ENCODE results near the gene GAS2. TPM values are rescaled to one million over a fixed set of nuclear protein-coding genes. Genes with fewer than 3 reads are reported as not detected.

GAS2 gene
- total RNA-seq, 1 donor from 2014 or later, result 1.7 TPM

- H3K9me3 ChIP-seq, result no peaks in the 10 kb centered on the region
- DNase-seq (no peak), ATAC-seq (no peak)
- peaks cover 19% of the 10 kb centered on the region for H3K4me1 ChIP-seq
- TF ChIP-seq CTCF (IDR thresholded peaks at IDR 0.05), result no peak
- H3K27ac ChIP-seq, result no peak overlapping the region
- peaks cover 2% of the 10 kb centered on the region for H3K36me3 ChIP-seq
- H3K27me3 ChIP-seq, result no peaks in the 10 kb centered on the region
- intact Hi-C loops (cut with DNase I), result no loop called here
- no peak overlapping the region for H3K4me3 ChIP-seq
Observed at GRCh38 chr11:22627421-22627820, 39.0 kb upstream of the GAS2 start.

GRCh38 chr11:22633354-22633902 is 33.0 kb upstream of the GAS2 start:
- Histone ChIP-seq H3K9me3 (no peaks in the 10 kb centered on the region), H3K27me3 (no peaks in the 10 kb centered on the region), H3K27ac (no peak overlapping the region), H3K4me1 (no peaks in the 10 kb centered on the region), H3K36me3 (no peaks in the 10 kb centered on the region), H3K4me3 (no peak overlapping the region)
- intact Hi-C loops (cut with DNase I), result no loop called here
- ATAC-seq (no peak), DNase-seq (no peak)
- TF ChIP-seq CTCF (IDR thresholded peaks at IDR 0.05), result no peak

GRCh38 chr11:22634897-22635629 is 31.3 kb upstream of the GAS2 start:
- ATAC-seq (peak; percentile 24), DNase-seq (no peak)
- Histone ChIP-seq H3K4me3 (no peak overlapping the region), H3K27me3 (no peaks in the 10 kb centered on the region), H3K36me3 (no peaks in the 10 kb centered on the region), H3K27ac (no peak overlapping the region), H3K9me3 (no peaks in the 10 kb centered on the region), H3K4me1 (no peaks in the 10 kb centered on the region)
- TF ChIP-seq CTCF (IDR thresholded peaks at IDR 0.05), result no peak
- intact Hi-C loops (cut with DNase I), result no loop called here

- no peaks in the 10 kb centered on the region for H3K4me1 ChIP-seq
- ATAC-seq (peak; percentile 9), DNase-seq (no peak)
- H3K4me3 ChIP-seq, result no peak overlapping the region
- H3K27me3 ChIP-seq, result no peaks in the 10 kb centered on the region
- no peak overlapping the region for H3K27ac ChIP-seq
- no peak for TF ChIP-seq CTCF (IDR thresholded peaks at IDR 0.05)
- H3K36me3 ChIP-seq, result no peaks in the 10 kb centered on the region
- no peaks in the 10 kb centered on the region for H3K9me3 ChIP-seq
- intact Hi-C loops (cut with DNase I), result no loop called here
Observed at GRCh38 chr11:22635689-22636088, 30.7 kb upstream of the GAS2 start.

- no peak overlapping the region for H3K27ac ChIP-seq
- intact Hi-C loops (cut with DNase I), result no loop called here
- ATAC-seq (no peak), DNase-seq (no peak)
- no peak for TF ChIP-seq CTCF (IDR thresholded peaks at IDR 0.05)
- H3K4me1 ChIP-seq, result no peaks in the 10 kb centered on the region
- no peaks in the 10 kb centered on the region for H3K9me3 ChIP-seq
- H3K4me3 ChIP-seq, result no peak overlapping the region
- no peaks in the 10 kb centered on the region for H3K36me3 ChIP-seq
- no peaks in the 10 kb centered on the region for H3K27me3 ChIP-seq
Observed at GRCh38 chr11:22640862-22641261, 25.5 kb upstream of the GAS2 start.

Data from upper lobe of right lung (tissue), 1 donor.